GM19395 (cell line): ENCODE data around the gene DNAJC22.

ENCODE experiments used
- ATAC-seq: cut with Tn5 transposase; IDR thresholded peaks from one replicate; pipeline ENCODE4 v1.9.1; 2021; ENCODE audit warnings: mild to moderate bottlenecking, moderate library complexity; ENCODE audit not compliant: unreplicated experiment

Gene DNAJC22

GRCh38 chr12:49342914-49343731 lies 3.6 kb upstream of the DNAJC22 start:
- ATAC-seq = peak; percentile 5

GRCh38 chr12:49344486-49345050 lies 2.1 kb upstream of the DNAJC22 start:
- no peak for ATAC-seq

DNA sequence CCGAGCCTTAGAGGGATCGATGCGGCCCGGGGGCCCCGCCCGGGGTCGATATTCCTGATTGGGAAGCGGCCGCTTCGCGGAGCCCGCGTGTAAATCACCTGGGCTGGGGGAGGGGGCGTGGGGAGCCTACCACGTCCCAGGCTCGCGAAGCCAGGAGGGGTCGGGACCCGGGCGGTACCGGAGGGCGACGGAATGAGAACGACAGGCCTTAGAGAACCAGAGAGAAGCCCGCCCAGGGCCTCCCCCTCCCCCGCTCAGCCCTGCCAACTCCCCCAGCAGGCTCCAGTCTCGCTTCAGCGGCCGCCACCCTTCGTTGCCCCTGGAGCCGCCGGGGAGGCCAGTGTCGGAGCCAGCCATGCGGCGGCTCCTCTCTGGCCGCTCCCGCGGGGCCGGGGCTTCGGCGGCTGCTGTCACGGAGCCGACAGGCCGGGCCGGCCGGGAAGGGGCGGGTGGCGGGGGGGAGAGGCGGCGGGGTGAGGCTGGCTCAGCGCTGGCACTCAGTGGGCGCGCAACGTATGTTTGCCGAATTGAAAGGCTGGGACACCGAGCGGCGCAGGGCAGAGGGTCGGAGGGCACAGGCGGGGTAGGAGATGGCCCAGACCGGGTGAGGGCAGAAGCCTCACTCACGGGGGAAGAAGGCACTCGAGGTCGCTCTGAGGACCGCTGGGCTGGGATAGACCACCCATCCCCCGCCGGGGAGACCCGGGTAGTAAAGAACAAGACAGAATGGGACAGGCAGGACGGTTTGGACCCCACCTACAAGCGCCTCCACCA lies 1.4 kb upstream of the DNAJC22 start:
- no peak for ATAC-seq

DNA sequence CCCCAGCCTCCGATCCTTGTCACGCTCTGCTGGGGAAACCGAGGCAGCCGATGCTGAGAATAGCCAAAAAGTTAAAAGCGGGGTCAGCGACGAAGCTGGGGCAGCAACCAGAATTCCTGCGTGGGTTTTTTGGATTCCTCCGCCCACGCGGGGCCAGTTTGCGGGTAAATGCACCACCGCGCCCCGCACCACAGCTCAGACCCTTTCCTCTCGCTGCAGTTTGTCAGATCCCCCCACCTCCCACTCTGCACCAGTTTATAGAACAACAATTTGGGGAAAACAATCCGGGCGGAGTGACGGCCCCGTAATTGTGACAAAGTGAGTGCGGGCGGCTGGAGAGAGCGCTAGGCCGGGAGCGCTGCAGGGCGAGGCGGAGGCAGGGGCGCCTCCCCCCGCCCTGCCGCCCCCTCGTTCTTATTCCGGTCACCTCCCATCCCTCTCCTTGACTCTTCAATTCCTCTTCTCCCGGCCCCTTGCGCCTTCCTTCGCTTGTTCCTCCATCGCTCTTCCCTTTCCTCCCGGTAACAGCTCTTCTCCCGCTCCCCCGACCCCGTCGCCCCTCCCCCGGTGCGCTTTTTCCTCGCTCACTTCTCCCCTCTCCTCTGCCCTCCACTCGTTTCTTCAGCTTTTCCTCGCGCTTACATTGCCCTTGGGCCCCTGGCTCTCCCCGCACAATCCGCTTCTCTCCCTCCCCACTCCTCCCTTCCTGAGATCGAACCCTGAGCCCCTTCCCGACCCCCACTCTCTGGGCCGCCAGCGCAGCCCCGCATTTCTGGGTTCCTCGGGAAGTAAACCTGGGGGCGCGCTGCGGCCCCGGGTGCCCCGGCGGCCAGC lies 646 bp upstream of the DNAJC22 start:
- no peak for ATAC-seq

GRCh38 chr12:49347311-49348193 lies 864 bp downstream of the DNAJC22 start:
- no peak for ATAC-seq

DNA sequence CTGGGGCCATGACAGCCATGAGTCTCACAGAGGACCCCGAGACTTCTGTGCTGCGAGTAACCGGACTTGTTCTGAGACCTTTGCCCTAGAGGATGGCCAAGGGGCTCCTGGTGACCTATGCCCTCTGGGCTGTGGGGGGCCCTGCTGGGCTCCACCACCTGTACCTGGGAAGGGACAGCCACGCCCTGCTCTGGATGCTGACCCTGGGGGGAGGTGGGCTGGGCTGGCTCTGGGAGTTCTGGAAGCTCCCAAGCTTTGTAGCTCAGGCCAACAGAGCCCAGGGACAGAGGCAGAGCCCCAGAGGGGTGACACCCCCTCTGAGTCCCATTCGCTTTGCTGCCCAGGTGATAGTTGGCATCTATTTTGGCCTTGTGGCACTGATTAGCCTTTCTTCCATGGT lies 2.1 kb downstream of the DNAJC22 start:
- no peak for ATAC-seq

GRCh38 chr12:49349266-49349665 lies 2.6 kb downstream of the DNAJC22 start:
- no peak for ATAC-seq

DNA sequence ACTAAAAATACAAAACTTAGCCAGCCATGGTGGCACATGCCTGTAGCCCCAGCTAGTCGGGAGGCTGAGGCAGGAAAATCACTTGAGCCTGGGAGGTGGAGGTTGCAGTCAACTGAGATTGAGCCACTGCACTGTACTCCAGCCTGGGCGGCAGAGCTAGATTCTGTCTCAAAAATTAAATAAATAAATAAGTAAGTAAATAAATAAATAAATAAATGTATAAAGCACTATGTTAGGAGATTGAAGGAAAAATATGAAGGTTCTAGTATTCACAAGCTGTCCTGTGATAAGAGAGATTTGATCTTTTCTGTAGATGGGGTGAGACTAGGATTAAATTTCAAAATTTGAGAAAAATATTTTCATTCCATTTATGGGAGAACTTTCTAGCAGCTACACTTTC lies 5.7 kb downstream of the DNAJC22 start:
- ATAC-seq = no peak

- ATAC-seq = no peak
These were observed 9.2 kb downstream of the DNAJC22 start for GRCh38 chr12:49355913-49356312.

GRCh38 chr12:49357103-49357678 lies 10.5 kb downstream of the DNAJC22 start:
- no peak for ATAC-seq

GRCh38 chr12:49358483-49359141 lies 11.9 kb downstream of the DNAJC22 start:
- ATAC-seq = no peak

GRCh38 chr12:49359671-49360070 lies 13.0 kb downstream of the DNAJC22 start:
- ATAC-seq = no peak

DNA sequence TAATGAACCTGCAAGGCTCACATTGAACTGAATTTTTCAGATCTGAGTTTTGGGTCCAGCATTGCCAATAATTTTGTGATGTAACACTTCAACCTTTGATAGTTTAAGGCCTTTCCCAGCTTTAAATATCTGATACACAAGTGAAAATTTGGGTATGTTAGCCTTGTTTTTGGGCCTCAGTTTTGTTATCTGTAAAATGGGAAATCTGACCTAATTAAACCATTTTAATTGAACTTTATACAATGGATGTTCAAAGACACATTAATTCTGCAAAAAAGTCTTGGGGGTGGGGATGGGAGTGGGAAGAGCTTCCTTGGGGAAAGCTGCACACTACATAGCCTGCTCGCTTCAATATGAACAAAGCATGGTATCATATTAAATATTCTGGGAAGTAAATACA lies 15.4 kb downstream of the DNAJC22 start:
- no peak for ATAC-seq

DNA sequence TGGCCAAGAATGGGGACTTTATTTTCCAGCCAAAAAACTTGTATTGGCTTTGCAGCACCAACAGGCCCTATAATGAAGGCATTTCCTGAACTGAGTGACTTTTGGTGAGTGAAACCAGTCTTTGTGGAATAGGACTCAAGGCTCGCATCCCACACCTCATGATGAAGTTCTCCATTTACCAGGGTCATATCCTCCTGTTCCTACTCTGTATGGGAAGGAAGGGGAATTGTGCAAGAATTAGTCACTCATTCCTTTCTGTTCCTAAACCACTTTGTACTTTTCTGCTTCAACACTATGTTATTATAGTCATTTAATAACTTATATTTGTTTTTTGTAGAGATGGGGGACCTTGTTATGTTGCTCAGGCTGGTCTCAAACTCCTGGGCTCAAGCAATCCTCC lies 18.3 kb downstream of the DNAJC22 start:
- ATAC-seq = no peak

GRCh38 chr12:49365542-49365941 lies 18.9 kb downstream of the DNAJC22 start:
- no peak for ATAC-seq

GRCh38 chr12:49366096-49366651 lies 19.5 kb downstream of the DNAJC22 start:
- peak; percentile 7 for ATAC-seq

- peak; percentile 64 for ATAC-seq
These were observed 20.1 kb downstream of the DNAJC22 start for GRCh38 chr12:49366652-49367380.
